ENCODE measurements around the gene LSAMP. TPM values are rescaled to one million over a fixed set of nuclear protein-coding genes. Genes with fewer than 3 reads are reported as not detected.
"Not testable (repeated sequence)": the region's sequence is repeated elsewhere in the genome, so short reads cannot be mapped to it uniquely, and the experiment has no call there.

Gene LSAMP
- total RNA-seq, 1 experiment from 2014 or later: 0.16 TPM

GRCh38 chr3:116087426-116087825, 357.9 kb downstream of the LSAMP start:
- no peak overlapping the region for H3K4me3 ChIP-seq
- no peak for DNase-seq
- no peaks in the 10 kb centered on the region for H3K9me3 ChIP-seq
- H3K27me3 ChIP-seq: no peaks in the 10 kb centered on the region
- no peaks in the 10 kb centered on the region for H3K36me3 ChIP-seq

DNA sequence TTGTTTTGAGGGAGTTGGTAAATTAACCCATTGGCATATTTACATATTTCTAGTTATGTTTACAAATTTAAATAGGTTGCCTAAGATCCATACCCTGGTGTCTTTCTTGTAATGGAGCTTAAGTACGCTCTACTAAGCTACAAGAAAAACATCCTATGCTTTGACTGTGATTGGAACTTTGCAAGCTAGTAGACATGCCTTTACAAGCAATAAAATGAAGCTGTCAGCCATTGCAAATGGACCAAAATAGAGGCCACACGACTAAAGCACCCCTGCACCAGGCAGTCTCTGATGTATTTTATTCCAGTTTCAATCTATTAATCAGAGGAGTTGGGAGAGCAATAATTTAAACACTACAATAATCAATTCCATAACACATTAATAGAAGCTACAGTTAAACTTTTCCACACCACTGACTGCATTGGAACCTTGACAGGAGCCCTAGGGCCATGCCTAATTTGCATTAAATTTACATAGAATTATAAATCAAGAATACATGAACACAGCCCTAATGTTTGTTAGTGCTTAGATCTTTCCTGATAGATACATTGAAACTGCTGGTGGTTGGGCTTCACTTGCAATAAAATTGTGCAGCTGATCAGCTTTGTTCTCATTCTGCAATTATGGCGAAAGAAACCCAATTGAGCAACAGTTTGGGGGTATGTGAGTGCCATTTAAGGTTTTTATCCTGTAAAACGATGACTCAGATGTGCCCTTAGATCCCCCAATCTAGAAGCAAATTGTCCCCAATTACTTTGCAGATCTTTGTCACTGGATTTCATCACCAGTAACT, 360.1 kb downstream of the LSAMP start:
- no peak overlapping the region for H3K4me3 ChIP-seq
- no peak for DNase-seq
- H3K9me3 ChIP-seq: no peaks in the 10 kb centered on the region
- H3K36me3 ChIP-seq: no peaks in the 10 kb centered on the region
- no peaks in the 10 kb centered on the region for H3K27me3 ChIP-seq

- H3K4me3 ChIP-seq: no peak overlapping the region
- peak; percentile 1 for DNase-seq
- no peaks in the 10 kb centered on the region for H3K36me3 ChIP-seq
- no peaks in the 10 kb centered on the region for H3K27me3 ChIP-seq
- H3K9me3 ChIP-seq: no peaks in the 10 kb centered on the region
Measured at GRCh38 chr3:116083683-116084082, 361.6 kb downstream of the LSAMP start.

GRCh38 chr3:116078561-116078960, 366.7 kb downstream of the LSAMP start:
- H3K9me3 ChIP-seq: no peaks in the 10 kb centered on the region
- H3K27me3 ChIP-seq: no peaks in the 10 kb centered on the region
- DNase-seq: no peak
- no peaks in the 10 kb centered on the region for H3K36me3 ChIP-seq
- no peak overlapping the region for H3K4me3 ChIP-seq

GRCh38 chr3:116077557-116077956, 367.7 kb downstream of the LSAMP start:
- Histone ChIP-seq H3K36me3 (no peaks in the 10 kb centered on the region), H3K9me3 (no peaks in the 10 kb centered on the region), H3K4me3 (no peak overlapping the region), H3K27me3 (no peaks in the 10 kb centered on the region)
- no peak for DNase-seq

DNA sequence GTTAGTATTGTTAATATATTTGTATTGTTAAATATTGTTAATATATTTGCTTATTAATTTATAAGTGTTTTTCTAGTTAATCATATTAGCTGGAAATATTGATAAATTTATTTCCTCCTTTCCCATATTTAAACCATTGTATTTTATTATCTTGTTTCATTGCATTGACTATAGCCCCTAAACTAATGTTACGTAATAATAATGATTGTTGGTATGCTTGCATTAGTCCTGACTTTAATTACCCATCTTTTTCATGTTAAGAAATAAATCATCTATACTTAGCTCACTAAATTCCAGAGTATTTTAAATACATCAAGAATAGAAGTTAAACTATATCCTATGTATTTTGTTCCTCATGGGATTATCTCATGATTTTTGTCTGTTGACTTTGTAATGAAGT, 368.2 kb downstream of the LSAMP start:
- Histone ChIP-seq H3K27me3 (no peaks in the 10 kb centered on the region), H3K9me3 (no peaks in the 10 kb centered on the region), H3K36me3 (no peaks in the 10 kb centered on the region), H3K4me3 (no peak overlapping the region)
- no peak for DNase-seq

DNA sequence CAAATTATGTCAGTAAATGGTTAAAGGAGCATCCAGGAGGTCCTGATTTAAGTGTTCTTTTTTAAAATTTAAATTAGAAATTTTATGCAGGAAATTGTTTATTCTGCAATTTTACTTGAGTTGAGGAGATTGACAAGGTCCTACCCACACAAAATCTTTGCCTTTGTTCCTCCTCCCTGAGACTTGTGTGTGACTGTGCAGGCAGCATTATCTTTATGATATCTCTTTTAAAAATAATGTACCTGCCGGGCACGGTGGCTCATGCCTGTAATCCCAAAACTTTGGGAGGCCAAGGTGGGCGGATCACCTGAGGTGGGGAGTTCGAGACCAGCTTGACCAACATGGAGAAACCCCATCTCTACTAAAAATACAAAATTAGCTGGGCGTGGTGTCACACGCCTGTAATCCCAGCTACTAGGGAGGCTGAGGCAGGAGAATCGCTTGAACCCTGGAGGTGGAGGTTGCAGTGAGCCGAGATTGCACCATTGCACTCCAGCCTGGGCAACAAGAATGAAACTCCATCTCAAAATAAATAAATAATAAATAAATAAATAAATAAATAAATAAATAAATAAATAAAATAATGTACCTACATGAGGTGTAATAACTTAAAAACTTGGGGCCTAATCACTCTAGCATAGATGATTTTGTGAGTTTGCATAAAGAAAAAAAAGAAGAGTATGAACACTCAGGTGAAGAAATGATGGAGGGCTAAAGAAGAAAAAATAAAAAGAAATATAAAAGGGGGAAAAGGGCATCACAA, 374.6 kb downstream of the LSAMP start:
- not testable (repeated sequence) for DNase-seq, H3K9me3 ChIP-seq, H3K4me3 ChIP-seq, H3K27me3 ChIP-seq, H3K36me3 ChIP-seq

GRCh38 chr3:116070061-116070460, 375.2 kb downstream of the LSAMP start:
- no peak for DNase-seq
- no peaks in the 10 kb centered on the region for H3K36me3 ChIP-seq
- H3K4me3 ChIP-seq: no peak overlapping the region
- H3K27me3 ChIP-seq: no peaks in the 10 kb centered on the region
- H3K9me3 ChIP-seq: no peaks in the 10 kb centered on the region

GRCh38 chr3:116069024-116069423, 376.3 kb downstream of the LSAMP start:
- Histone ChIP-seq H3K27me3 (no peaks in the 10 kb centered on the region), H3K9me3 (no peaks in the 10 kb centered on the region), H3K4me3 (no peak overlapping the region), H3K36me3 (no peaks in the 10 kb centered on the region)
- no peak for DNase-seq

GRCh38 chr3:116067326-116067725, 378.0 kb downstream of the LSAMP start:
- no peak overlapping the region for H3K4me3 ChIP-seq
- H3K9me3 ChIP-seq: no peaks in the 10 kb centered on the region
- H3K36me3 ChIP-seq: no peaks in the 10 kb centered on the region
- DNase-seq: no peak
- H3K27me3 ChIP-seq: no peaks in the 10 kb centered on the region

- no peak for DNase-seq
- Histone ChIP-seq H3K36me3 (no peaks in the 10 kb centered on the region), H3K27me3 (no peaks in the 10 kb centered on the region), H3K9me3 (no peaks in the 10 kb centered on the region), H3K4me3 (no peak overlapping the region)
Measured at GRCh38 chr3:116065501-116065900, 379.8 kb downstream of the LSAMP start.

- H3K36me3 ChIP-seq: no peaks in the 10 kb centered on the region
- H3K27me3 ChIP-seq: no peaks in the 10 kb centered on the region
- H3K4me3 ChIP-seq: no peak overlapping the region
- no peak for DNase-seq
- H3K9me3 ChIP-seq: no peaks in the 10 kb centered on the region
Measured at GRCh38 chr3:116064646-116065045, 380.6 kb downstream of the LSAMP start.

- H3K27me3 ChIP-seq: no peaks in the 10 kb centered on the region
- no peak overlapping the region for H3K4me3 ChIP-seq
- no peaks in the 10 kb centered on the region for H3K9me3 ChIP-seq
- no peaks in the 10 kb centered on the region for H3K36me3 ChIP-seq
- peak; percentile 90 for DNase-seq
Measured at GRCh38 chr3:116059421-116060096, 385.7 kb downstream of the LSAMP start.

DNA sequence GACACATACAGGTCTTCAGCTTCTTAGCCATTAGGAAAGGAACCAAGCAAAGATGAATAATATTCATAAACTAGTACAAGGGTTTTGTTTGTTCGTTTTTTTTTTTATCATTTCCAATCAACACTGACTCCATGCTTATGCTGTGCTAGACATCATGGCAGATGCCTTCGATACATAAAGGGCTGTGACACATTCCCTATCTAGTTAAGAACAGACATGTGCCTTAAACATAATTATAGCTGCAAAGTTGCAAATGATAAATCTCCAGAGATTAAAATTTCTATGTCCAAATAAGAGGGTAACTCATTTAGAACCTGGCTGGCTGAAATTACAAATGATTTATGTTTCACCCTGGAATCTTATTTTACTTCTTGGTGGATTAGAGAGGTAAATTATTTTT, 386.4 kb downstream of the LSAMP start:
- Histone ChIP-seq H3K36me3 (no peaks in the 10 kb centered on the region), H3K27me3 (no peaks in the 10 kb centered on the region), H3K9me3 (no peaks in the 10 kb centered on the region), H3K4me3 (no peak overlapping the region)
- DNase-seq: no peak

DNA sequence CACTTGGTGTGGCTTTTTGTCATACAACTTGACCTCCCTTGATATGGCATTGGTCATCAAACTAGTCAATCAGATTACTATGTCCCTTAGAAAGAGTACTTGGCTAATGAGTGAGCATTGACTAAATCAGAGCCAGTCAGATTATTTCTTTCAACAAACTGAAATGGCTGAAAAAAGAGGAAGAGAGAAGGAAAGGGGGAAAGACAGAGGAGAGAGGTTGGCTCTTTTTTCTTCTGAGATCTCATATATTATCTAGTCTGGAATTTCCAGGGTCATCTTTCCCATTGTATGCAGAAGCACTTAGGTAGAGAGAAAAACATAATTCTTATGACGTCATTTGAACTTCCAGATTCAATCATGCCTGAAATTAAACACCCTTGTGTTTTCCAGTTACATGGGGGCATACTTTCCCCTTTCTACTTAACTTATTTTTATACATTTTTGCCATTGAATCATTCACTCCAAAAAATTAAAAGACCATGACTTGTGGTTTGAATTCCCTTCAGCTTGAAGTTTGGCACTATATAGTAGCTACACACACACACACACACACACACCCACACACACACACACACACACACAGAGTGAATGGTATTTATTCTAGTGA, 387.8 kb downstream of the LSAMP start:
- DNase-seq: no peak
- Histone ChIP-seq H3K9me3 (no peaks in the 10 kb centered on the region), H3K4me3 (no peak overlapping the region), H3K27me3 (no peaks in the 10 kb centered on the region), H3K36me3 (no peaks in the 10 kb centered on the region)

DNA sequence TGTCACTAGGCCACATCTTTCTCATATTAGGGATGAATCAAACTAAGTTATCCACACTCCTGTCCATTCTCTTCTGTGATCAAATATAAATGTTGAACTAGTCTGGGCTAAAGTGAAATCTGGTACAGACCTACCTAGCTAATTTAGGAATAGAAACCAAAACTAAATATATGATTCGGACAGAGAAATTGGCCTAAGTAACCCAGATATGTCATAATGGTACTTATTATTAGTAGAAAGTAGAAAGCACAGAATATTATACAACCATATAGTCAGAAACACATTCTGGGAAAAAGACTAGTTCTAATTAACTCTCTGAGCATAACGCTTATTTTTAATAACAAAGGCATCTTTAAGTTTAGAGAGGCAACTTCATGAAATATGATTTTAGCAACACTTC, 389.0 kb downstream of the LSAMP start:
- no peak overlapping the region for H3K4me3 ChIP-seq
- no peaks in the 10 kb centered on the region for H3K9me3 ChIP-seq
- no peaks in the 10 kb centered on the region for H3K36me3 ChIP-seq
- no peak for DNase-seq
- H3K27me3 ChIP-seq: no peaks in the 10 kb centered on the region

DNA sequence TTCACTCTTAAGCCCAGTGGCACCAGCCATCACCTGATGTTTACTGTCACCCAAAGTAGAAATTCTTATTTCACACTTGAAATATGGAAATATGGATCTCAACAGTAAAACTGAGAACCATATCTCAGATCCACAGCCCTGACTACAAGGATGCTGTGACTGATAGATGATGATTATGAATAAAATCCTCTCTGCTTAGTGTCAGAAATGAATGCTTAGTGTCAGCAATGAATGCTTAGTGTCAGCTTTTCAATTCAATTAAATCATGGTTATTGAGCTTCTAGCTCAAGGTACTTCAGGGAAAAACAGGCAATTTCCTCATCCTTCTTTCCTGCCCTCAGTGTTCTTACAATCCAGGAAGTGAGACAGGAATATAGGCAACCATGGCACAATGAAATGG, 392.3 kb downstream of the LSAMP start:
- no peak for DNase-seq

More for the DNA sequence above, 392.3 kb downstream of the LSAMP start:
- H3K9me3 ChIP-seq: no peaks in the 10 kb centered on the region
- no peaks in the 10 kb centered on the region for H3K27me3 ChIP-seq
- H3K4me3 ChIP-seq: no peak overlapping the region
- no peaks in the 10 kb centered on the region for H3K36me3 ChIP-seq

Measured in MG63 (cell line).